Natural killer cell treated with Interleukin-12 subunit alpha and Interleukin-12 subunit beta and Interleukin-15 and Interleukin-18, amount 100 ng/mL, for 72 hours (primary cell): Measurements from ENCODE around the gene ANK3. TPM values are rescaled to one million over a fixed set of nuclear protein-coding genes. Genes with fewer than 3 reads are reported as not detected.

Source experiments
- ATAC-seq, 2 donors: fragments of 150-1000 bp; cut with Tn5 transposase in 1 of 2; sonication (Bioruptor Pico), chemical (Tn5 transposase) in 1 of 2; 2 replicates each; pipeline ENCODE4 v1.10.0; 2021
- DNase-seq: peaks from one replicate; pipeline ENCODE4 v3.0.0; 2022; ENCODE audit warnings: low spot score
- H3K27ac Mint-ChIP-seq, 2 donors: 1 replicate in 1 of 2; 2 replicates in 1 of 2; pipeline ENCODE4 v1.8.0; 2022; ENCODE audit warnings: mixed read lengths in 2 of 2, mild to moderate bottlenecking in 1 of 2, moderate library complexity in 1 of 2
- H3K27me3 Mint-ChIP-seq, 2 donors: 1 replicate in 1 of 2; 2 replicates in 1 of 2; pipeline ENCODE4 v1.8.0; 2022; ENCODE audit warnings: mixed read lengths in 2 of 2
- H3K36me3 Mint-ChIP-seq: one replicate; pipeline ENCODE4 v1.8.0; 2022; ENCODE audit warnings: mixed read lengths
- H3K4me1 Mint-ChIP-seq, 2 donors: 1 replicate in 1 of 2; 2 replicates in 1 of 2; pipeline ENCODE4 v1.8.0; 2022; ENCODE audit warnings: low read depth in 2 of 2, mixed read lengths in 2 of 2, mild to moderate bottlenecking in 1 of 2
- H3K4me3 Mint-ChIP-seq: one replicate; pipeline ENCODE4 v1.8.0; 2022; ENCODE audit warnings: mixed read lengths
- H3K9me3 Mint-ChIP-seq: 2 replicates; pipeline ENCODE4 v1.8.0; 2022; ENCODE audit warnings: mixed read lengths
- total RNA-seq, 2 donors: library from RNA; stranded (reverse); gene quantifications; one replicate each; pipeline ENCODE4 v1.2.3, GENCODE V29; 2022

ANK3 gene
- total RNA-seq, 2 donors from 2014 or later, result 22.0 to 92.7 TPM

GRCh38 chr10:60276232-60276631 lies 113.4 kb downstream of the ANK3 start:
- H3K36me3 Mint-ChIP-seq, result peaks cover 7% of the 10 kb centered on the region
- no peak overlapping the region for H3K4me3 Mint-ChIP-seq
- DNase-seq (no peak), ATAC-seq (no peak)
- H3K4me1 Mint-ChIP-seq, result no peaks in the 10 kb centered on the region
- H3K27me3 Mint-ChIP-seq, result peaks cover 0 to 3% of the 10 kb centered on the region in 2 donors
- no peak overlapping the region for H3K27ac Mint-ChIP-seq
- peaks cover 3% of the 10 kb centered on the region for H3K9me3 Mint-ChIP-seq

GRCh38 chr10:60271319-60272040 lies 118.2 kb downstream of the ANK3 start:
- no peak overlapping the region for H3K27ac Mint-ChIP-seq
- H3K27me3 Mint-ChIP-seq, result peaks cover 0 to 3% of the 10 kb centered on the region in 2 donors
- no peak overlapping the region for H3K4me3 Mint-ChIP-seq
- DNase-seq (no peak), ATAC-seq (no peak)
- no peaks in the 10 kb centered on the region for H3K4me1 Mint-ChIP-seq
- peaks cover 3% of the 10 kb centered on the region for H3K9me3 Mint-ChIP-seq
- H3K36me3 Mint-ChIP-seq, result peaks cover 7% of the 10 kb centered on the region

DNA sequence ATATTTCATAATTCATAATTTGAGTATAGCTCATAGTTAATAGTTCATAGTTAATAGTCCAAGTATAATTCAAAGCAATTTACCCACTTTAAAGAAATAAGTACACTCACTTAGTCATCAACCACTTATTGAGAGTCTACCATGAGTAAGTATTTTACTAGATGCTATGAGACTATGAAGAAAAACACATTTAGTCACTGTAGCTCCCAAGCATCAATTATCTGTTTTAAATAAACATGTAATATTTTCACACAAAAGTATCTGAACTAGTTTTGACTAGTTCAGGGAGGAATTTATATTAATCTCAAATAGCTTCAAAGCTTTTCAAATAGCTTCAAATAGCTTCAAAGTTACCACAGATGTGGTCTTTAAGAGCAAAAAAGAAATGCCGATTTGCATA lies 119.2 kb downstream of the ANK3 start:
- H3K27me3 Mint-ChIP-seq, result peaks cover 0 to 3% of the 10 kb centered on the region in 2 donors
- peaks cover 3% of the 10 kb centered on the region for H3K9me3 Mint-ChIP-seq
- no peak overlapping the region for H3K4me3 Mint-ChIP-seq
- peaks cover 7% of the 10 kb centered on the region for H3K36me3 Mint-ChIP-seq
- DNase-seq (no peak), ATAC-seq (no peak)
- H3K27ac Mint-ChIP-seq, result no peak overlapping the region
- no peaks in the 10 kb centered on the region for H3K4me1 Mint-ChIP-seq

- H3K4me1 Mint-ChIP-seq, result no peaks in the 10 kb centered on the region
- DNase-seq (no peak), ATAC-seq (no peak)
- no peaks in the 10 kb centered on the region for H3K27me3 Mint-ChIP-seq
- no peaks in the 10 kb centered on the region for H3K36me3 Mint-ChIP-seq
- no peak overlapping the region for H3K4me3 Mint-ChIP-seq
- no peak overlapping the region for H3K27ac Mint-ChIP-seq
- no peaks in the 10 kb centered on the region for H3K9me3 Mint-ChIP-seq
Measured at GRCh38 chr10:60267802-60268201, 121.9 kb downstream of the ANK3 start.

DNA sequence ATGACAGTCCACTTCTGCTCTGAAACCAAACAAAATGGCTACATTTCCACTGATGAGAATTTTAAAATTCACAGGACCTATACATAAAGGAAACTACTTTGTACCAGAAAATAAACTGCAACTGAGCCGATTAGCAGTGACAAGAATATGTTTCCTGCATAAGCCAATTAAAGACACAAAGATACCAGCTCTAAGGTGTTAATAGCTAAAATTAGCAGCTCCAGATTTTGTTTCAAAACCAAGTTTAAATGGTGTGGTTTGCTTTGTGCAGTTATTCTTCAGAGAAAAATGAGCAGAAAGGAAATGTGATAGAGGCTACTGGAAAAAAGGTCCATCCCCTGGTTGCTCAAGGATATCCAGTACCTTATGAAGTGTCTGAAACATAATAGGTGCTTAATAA lies 123.2 kb downstream of the ANK3 start:
- Mint-ChIP-seq H3K4me1 (no peaks in the 10 kb centered on the region), H3K27ac (no peak overlapping the region), H3K27me3 (no peaks in the 10 kb centered on the region), H3K4me3 (no peak overlapping the region), H3K36me3 (no peaks in the 10 kb centered on the region), H3K9me3 (no peaks in the 10 kb centered on the region)
- ATAC-seq (no peak), DNase-seq (no peak)

GRCh38 chr10:60262647-60263126 lies 127.0 kb downstream of the ANK3 start:
- no peak for DNase-seq
- no peak overlapping the region for H3K27ac Mint-ChIP-seq
- H3K36me3 Mint-ChIP-seq, result no peaks in the 10 kb centered on the region
- no peaks in the 10 kb centered on the region for H3K9me3 Mint-ChIP-seq
- no peak for ATAC-seq
- H3K27me3 Mint-ChIP-seq, result no peaks in the 10 kb centered on the region
- no peak overlapping the region for H3K4me3 Mint-ChIP-seq
- no peaks in the 10 kb centered on the region for H3K4me1 Mint-ChIP-seq

- H3K4me3 Mint-ChIP-seq, result no peak overlapping the region
- no peak overlapping the region for H3K27ac Mint-ChIP-seq
- H3K9me3 Mint-ChIP-seq, result no peaks in the 10 kb centered on the region
- ATAC-seq (no peak), DNase-seq (no peak)
- H3K27me3 Mint-ChIP-seq, result no peaks in the 10 kb centered on the region
- H3K36me3 Mint-ChIP-seq, result no peaks in the 10 kb centered on the region
- H3K4me1 Mint-ChIP-seq, result no peaks in the 10 kb centered on the region
Measured at GRCh38 chr10:60260321-60260720, 129.4 kb downstream of the ANK3 start.

DNA sequence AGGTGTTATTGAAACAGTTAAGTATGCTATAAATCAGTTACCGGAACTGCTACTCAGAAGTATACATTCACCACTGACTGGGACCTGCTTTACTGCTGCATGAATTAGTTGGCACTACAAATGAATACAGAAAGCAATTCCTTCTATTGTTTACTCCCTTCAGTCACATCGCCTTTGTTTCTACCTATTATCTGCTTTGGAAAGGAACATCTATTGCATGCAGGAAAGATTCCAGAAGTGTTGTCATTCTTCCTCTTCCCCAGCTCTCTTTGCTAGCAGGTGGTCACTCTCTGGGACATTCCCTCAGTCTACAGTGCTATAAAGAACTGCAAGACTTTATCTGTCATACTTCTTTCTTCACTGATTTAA lies 131.3 kb downstream of the ANK3 start:
- Mint-ChIP-seq H3K27ac (no peak overlapping the region), H3K36me3 (no peaks in the 10 kb centered on the region), H3K9me3 (no peaks in the 10 kb centered on the region), H3K4me3 (no peak overlapping the region), H3K4me1 (no peaks in the 10 kb centered on the region), H3K27me3 (no peaks in the 10 kb centered on the region)
- no peak for DNase-seq
- no peak for ATAC-seq

DNA sequence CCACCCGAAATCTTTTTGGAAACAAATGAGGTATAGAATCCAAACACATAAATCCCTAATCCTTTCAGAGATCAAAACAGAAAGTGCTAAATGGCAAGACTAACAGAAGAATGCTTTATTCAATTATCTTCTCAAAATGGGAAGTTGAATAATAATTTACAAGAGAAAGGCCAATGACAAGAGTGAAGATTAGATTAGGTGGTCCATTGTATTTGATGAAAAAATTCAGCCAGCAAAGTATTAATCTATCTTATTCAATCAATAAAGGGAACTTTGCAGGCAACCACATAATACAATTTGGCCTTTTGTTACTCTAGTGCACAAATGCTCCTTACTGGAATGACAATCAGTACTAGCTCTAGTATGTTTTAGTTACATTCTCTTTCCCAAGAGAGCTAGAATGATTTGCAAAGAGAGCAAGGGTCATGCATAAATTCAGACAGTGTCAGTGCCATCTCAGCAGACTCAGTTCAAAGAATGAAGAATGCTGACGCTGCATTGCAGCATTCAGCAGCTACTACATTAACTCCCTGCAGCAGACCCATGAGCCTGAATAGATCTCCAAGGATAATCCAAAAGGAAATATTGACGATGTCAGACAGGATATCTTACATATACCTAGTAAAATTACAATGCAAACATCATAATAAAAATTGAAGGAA lies 131.8 kb downstream of the ANK3 start:
- no peak for DNase-seq
- H3K27me3 Mint-ChIP-seq, result no peaks in the 10 kb centered on the region
- no peak overlapping the region for H3K4me3 Mint-ChIP-seq
- no peak overlapping the region for H3K27ac Mint-ChIP-seq
- H3K9me3 Mint-ChIP-seq, result no peaks in the 10 kb centered on the region
- no peaks in the 10 kb centered on the region for H3K4me1 Mint-ChIP-seq
- no peak for ATAC-seq
- H3K36me3 Mint-ChIP-seq, result no peaks in the 10 kb centered on the region

- Mint-ChIP-seq H3K27ac (no peak overlapping the region), H3K4me3 (no peak overlapping the region), H3K27me3 (no peaks in the 10 kb centered on the region)
Measured at GRCh38 chr10:60254776-60255175, 134.9 kb downstream of the ANK3 start.

GRCh38 chr10:60253484-60253883 lies 136.2 kb downstream of the ANK3 start:
- Mint-ChIP-seq H3K36me3 (no peaks in the 10 kb centered on the region), H3K4me3 (no peak overlapping the region), H3K4me1 (no peaks in the 10 kb centered on the region), H3K27me3 (no peaks in the 10 kb centered on the region), H3K27ac (no peak overlapping the region), H3K9me3 (no peaks in the 10 kb centered on the region)
- no peak for ATAC-seq
- DNase-seq, result no peak

More at GRCh38 chr10:60254776-60255175, 134.9 kb downstream of the ANK3 start:
- no peaks in the 10 kb centered on the region for H3K9me3 Mint-ChIP-seq
- no peaks in the 10 kb centered on the region for H3K4me1 Mint-ChIP-seq
- no peak for ATAC-seq
- no peaks in the 10 kb centered on the region for H3K36me3 Mint-ChIP-seq
- DNase-seq, result no peak

GRCh38 chr10:60252688-60253087 lies 137.0 kb downstream of the ANK3 start:
- no peaks in the 10 kb centered on the region for H3K36me3 Mint-ChIP-seq

GRCh38 chr10:60246382-60246781 lies 143.3 kb downstream of the ANK3 start:
- Mint-ChIP-seq H3K27ac (no peak overlapping the region), H3K27me3 (no peaks in the 10 kb centered on the region), H3K36me3 (no peaks in the 10 kb centered on the region), H3K9me3 (no peaks in the 10 kb centered on the region), H3K4me3 (no peak overlapping the region), H3K4me1 (no peaks in the 10 kb centered on the region)
- no peak for ATAC-seq
- no peak for DNase-seq

More at GRCh38 chr10:60252688-60253087, 137.0 kb downstream of the ANK3 start:
- H3K4me1 Mint-ChIP-seq, result no peaks in the 10 kb centered on the region
- no peaks in the 10 kb centered on the region for H3K27me3 Mint-ChIP-seq
- ATAC-seq, result no peak
- no peak for DNase-seq
- H3K27ac Mint-ChIP-seq, result no peak overlapping the region
- no peak overlapping the region for H3K4me3 Mint-ChIP-seq
- no peaks in the 10 kb centered on the region for H3K9me3 Mint-ChIP-seq

GRCh38 chr10:60239228-60239627 lies 150.4 kb downstream of the ANK3 start:
- Mint-ChIP-seq H3K27ac (no peak overlapping the region), H3K4me3 (no peak overlapping the region), H3K27me3 (no peaks in the 10 kb centered on the region), H3K36me3 (no peaks in the 10 kb centered on the region), H3K9me3 (no peaks in the 10 kb centered on the region), H3K4me1 (peaks cover 11 to 28% of the 10 kb centered on the region in 2 donors)
- no peak for DNase-seq
- ATAC-seq, result no peak
